Measurements from ENCODE around the gene CCDC182.

CCDC182 gene

GRCh38 chr17:57745242-57745641, at the start of gene CCDC182:
Gene CCDC182 (minus strand): TSS chr17:57745299. CDS start chr17:57745272, 27 bp downstream.
- DNase-seq, result no peak

GRCh38 chr17:57794841-57795240, 49.7 kb upstream of the CCDC182 start:
- DNase-seq, result no peak

GRCh38 chr17:57788725-57789124, 43.6 kb upstream of the CCDC182 start:
- DNase-seq, result no peak

GRCh38 chr17:57785022-57785421, 39.9 kb upstream of the CCDC182 start:
- no peak for DNase-seq

- no peak for DNase-seq
Measured at GRCh38 chr17:57784226-57784895, 39.3 kb upstream of the CCDC182 start.

GRCh38 chr17:57783338-57783742, 38.2 kb upstream of the CCDC182 start:
- DNase-seq, result peak; percentile 72

- no peak for DNase-seq
Measured at GRCh38 chr17:57782647-57783337, 37.7 kb upstream of the CCDC182 start.

GRCh38 chr17:57782062-57782490, 37.0 kb upstream of the CCDC182 start:
- no peak for DNase-seq

GRCh38 chr17:57781386-57782061, 36.4 kb upstream of the CCDC182 start:
- DNase-seq, result no peak

GRCh38 chr17:57779706-57780105, 34.6 kb upstream of the CCDC182 start:
- DNase-seq, result no peak

GRCh38 chr17:57778306-57778705, 33.2 kb upstream of the CCDC182 start:
- DNase-seq, result no peak

- no peak for DNase-seq
Measured at GRCh38 chr17:57776366-57776765, 31.3 kb upstream of the CCDC182 start.

- DNase-seq, result no peak
Measured at GRCh38 chr17:57774872-57775271, 29.8 kb upstream of the CCDC182 start.

GRCh38 chr17:57773557-57773956, 28.5 kb upstream of the CCDC182 start:
- no peak for DNase-seq

GRCh38 chr17:57772774-57773173, 27.7 kb upstream of the CCDC182 start:
- DNase-seq, result no peak

- no peak for DNase-seq
Measured at GRCh38 chr17:57767561-57767960, 22.5 kb upstream of the CCDC182 start.

- no peak for DNase-seq
Measured at GRCh38 chr17:57766318-57766943, 21.3 kb upstream of the CCDC182 start.

- no peak for DNase-seq
Measured at GRCh38 chr17:57762452-57763395, 17.6 kb upstream of the CCDC182 start.

- no peak for DNase-seq
Measured at GRCh38 chr17:57761887-57762286, 16.8 kb upstream of the CCDC182 start.

GRCh38 chr17:57760046-57760445, 14.9 kb upstream of the CCDC182 start:
- DNase-seq, result no peak

GRCh38 chr17:57758654-57759053, 13.6 kb upstream of the CCDC182 start:
- no peak for DNase-seq

- DNase-seq, result no peak
Measured at GRCh38 chr17:57757735-57758134, 12.6 kb upstream of the CCDC182 start.
